Embryonic facial prominence (tissue), 1 donor: ENCODE measurements around the gene HMGN3.

Source experiments
- DNase-seq: peaks from one replicate; pipeline ENCODE4 v3.0.0-alpha.2; 2016; ENCODE audit errors: extremely low spot score

The HMGN3 gene

GRCh38 chr6:79232696-79233462 is 1.6 kb downstream of the HMGN3 start:
- DNase-seq, result no peak

GRCh38 chr6:79231666-79232065 is 2.8 kb downstream of the HMGN3 start:
- DNase-seq, result no peak

- DNase-seq, result no peak
These were observed 3.4 kb downstream of the HMGN3 start for GRCh38 chr6:79231101-79231500.

GRCh38 chr6:79230149-79230548 is 4.3 kb downstream of the HMGN3 start:
- no peak for DNase-seq

GRCh38 chr6:79227445-79227844 is 7.0 kb downstream of the HMGN3 start:
- DNase-seq, result no peak

GRCh38 chr6:79226660-79227059 is 7.8 kb downstream of the HMGN3 start:
- no peak for DNase-seq

- no peak for DNase-seq
These were observed 8.5 kb downstream of the HMGN3 start for GRCh38 chr6:79225717-79226599.

- DNase-seq, result no peak
These were observed 10.7 kb downstream of the HMGN3 start for GRCh38 chr6:79223611-79224404.

GRCh38 chr6:79215213-79215824 is 19.2 kb downstream of the HMGN3 start:
- no peak for DNase-seq

- DNase-seq, result no peak
These were observed 21.6 kb downstream of the HMGN3 start for GRCh38 chr6:79212859-79213258.

- DNase-seq, result no peak
These were observed 25.7 kb downstream of the HMGN3 start for GRCh38 chr6:79208816-79209215.

- DNase-seq, result no peak
These were observed 30.7 kb downstream of the HMGN3 start for GRCh38 chr6:79203753-79204253.

- no peak for DNase-seq
These were observed 31.9 kb downstream of the HMGN3 start for GRCh38 chr6:79202556-79202955.

- no peak for DNase-seq
These were observed 32.5 kb downstream of the HMGN3 start for GRCh38 chr6:79201983-79202382.

GRCh38 chr6:79201143-79201542 is 33.3 kb downstream of the HMGN3 start:
- no peak for DNase-seq

GRCh38 chr6:79196912-79197311 is 37.6 kb downstream of the HMGN3 start:
- no peak for DNase-seq

GRCh38 chr6:79193971-79194370 is 40.5 kb downstream of the HMGN3 start:
- DNase-seq, result no peak

GRCh38 chr6:79189760-79190350 is 44.6 kb downstream of the HMGN3 start:
- no peak for DNase-seq

- DNase-seq, result no peak
These were observed 45.5 kb downstream of the HMGN3 start for GRCh38 chr6:79188885-79189480.

GRCh38 chr6:79188107-79188506 is 46.4 kb downstream of the HMGN3 start:
- no peak for DNase-seq

GRCh38 chr6:79186564-79186963 is 47.9 kb downstream of the HMGN3 start:
- no peak for DNase-seq
